ENCODE results near the gene NPIPB2.
"Not testable (repeated sequence)": the region's sequence is repeated elsewhere in the genome, so short reads cannot be mapped to it uniquely, and the experiment has no call there.

DNA sequence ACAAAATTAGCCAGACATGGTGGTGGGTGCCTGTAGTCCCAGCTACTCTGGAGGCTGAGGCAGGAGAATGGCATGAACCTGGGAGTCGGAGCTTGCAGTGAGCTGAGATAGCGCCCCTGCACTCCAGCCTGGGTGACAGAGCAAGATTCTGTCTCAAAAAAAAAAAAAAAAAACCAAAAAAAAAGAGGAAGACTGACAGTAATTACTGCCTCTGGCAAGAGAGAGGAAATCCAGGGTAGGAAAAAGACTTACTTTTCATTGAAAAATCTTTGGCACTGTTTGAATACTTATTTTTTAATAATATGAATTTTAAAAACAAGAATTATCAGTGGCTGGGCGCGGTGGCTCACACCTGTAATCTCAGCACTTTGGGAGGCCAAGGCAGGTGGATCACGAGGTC lies 20.6 kb upstream of the NPIPB2 start:
- TF ChIP-seq, protein P1, sequence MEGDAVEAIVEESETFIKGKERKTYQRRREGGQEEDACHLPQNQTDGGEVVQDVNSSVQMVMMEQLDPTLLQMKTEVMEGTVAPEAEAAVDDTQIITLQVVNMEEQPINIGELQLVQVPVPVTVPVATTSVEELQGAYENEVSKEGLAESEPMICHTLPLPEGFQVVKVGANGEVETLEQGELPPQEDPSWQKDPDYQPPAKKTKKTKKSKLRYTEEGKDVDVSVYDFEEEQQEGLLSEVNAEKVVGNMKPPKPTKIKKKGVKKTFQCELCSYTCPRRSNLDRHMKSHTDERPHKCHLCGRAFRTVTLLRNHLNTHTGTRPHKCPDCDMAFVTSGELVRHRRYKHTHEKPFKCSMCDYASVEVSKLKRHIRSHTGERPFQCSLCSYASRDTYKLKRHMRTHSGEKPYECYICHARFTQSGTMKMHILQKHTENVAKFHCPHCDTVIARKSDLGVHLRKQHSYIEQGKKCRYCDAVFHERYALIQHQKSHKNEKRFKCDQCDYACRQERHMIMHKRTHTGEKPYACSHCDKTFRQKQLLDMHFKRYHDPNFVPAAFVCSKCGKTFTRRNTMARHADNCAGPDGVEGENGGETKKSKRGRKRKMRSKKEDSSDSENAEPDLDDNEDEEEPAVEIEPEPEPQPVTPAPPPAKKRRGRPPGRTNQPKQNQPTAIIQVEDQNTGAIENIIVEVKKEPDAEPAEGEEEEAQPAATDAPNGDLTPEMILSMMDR (IDR thresholded peaks at IDR 0.05): not testable (repeated sequence)
- TF ChIP-seq, protein P2, sequence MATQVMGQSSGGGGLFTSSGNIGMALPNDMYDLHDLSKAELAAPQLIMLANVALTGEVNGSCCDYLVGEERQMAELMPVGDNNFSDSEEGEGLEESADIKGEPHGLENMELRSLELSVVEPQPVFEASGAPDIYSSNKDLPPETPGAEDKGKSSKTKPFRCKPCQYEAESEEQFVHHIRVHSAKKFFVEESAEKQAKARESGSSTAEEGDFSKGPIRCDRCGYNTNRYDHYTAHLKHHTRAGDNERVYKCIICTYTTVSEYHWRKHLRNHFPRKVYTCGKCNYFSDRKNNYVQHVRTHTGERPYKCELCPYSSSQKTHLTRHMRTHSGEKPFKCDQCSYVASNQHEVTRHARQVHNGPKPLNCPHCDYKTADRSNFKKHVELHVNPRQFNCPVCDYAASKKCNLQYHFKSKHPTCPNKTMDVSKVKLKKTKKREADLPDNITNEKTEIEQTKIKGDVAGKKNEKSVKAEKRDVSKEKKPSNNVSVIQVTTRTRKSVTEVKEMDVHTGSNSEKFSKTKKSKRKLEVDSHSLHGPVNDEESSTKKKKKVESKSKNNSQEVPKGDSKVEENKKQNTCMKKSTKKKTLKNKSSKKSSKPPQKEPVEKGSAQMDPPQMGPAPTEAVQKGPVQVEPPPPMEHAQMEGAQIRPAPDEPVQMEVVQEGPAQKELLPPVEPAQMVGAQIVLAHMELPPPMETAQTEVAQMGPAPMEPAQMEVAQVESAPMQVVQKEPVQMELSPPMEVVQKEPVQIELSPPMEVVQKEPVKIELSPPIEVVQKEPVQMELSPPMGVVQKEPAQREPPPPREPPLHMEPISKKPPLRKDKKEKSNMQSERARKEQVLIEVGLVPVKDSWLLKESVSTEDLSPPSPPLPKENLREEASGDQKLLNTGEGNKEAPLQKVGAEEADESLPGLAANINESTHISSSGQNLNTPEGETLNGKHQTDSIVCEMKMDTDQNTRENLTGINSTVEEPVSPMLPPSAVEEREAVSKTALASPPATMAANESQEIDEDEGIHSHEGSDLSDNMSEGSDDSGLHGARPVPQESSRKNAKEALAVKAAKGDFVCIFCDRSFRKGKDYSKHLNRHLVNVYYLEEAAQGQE (IDR thresholded peaks at IDR 0.05; ENCODE audit: insufficient read depth in 1 of 2, low read depth in 2 of 2, low read length in 1 of 2): not testable (repeated sequence)
- TF ChIP-seq POLR2AphosphoS5 (IDR thresholded peaks at IDR 0.05; ENCODE audit: low read depth, low read length); SIN3A (IDR thresholded peaks at IDR 0.05; ENCODE audit: borderline replicate concordance, insufficient read depth, low read depth, low read length); TCF7L2 (IDR thresholded peaks at IDR 0.05; ENCODE audit: low read depth, low read length): not testable (repeated sequence)

Data from Panc1 (cell line).